Epithelial cell of esophagus (primary cell): Measurements from ENCODE around the gene GNG5.
A peak's percentile ranks its signal among the peaks of the same experiment; 100 is the strongest.
"Not testable (repeated sequence)": the region's sequence is repeated elsewhere in the genome, so short reads cannot be mapped to it uniquely, and the experiment has no call there.

Experiments used
- DNase-seq: peaks from one replicate; pipeline ENCODE4 v3.0.0; 2010; ENCODE audit warnings: low read depth
- H3K4me3 ChIP-seq: 2 replicates; pipeline ENCODE4 v1.5.1; 2011; ENCODE audit warnings: mild to moderate bottlenecking, low read length, control low read depth
- TF ChIP-seq, protein P1 (sequence below): IDR thresholded peaks from 2 replicates; pipeline ENCODE4 v1.5.1; 2011; ENCODE audit warnings: low read depth, mild to moderate bottlenecking, low read length, control low read depth, inconsistent platforms; ENCODE audit not compliant: insufficient read depth; ENCODE audit errors: missing control alignments

Gene GNG5

DNA sequence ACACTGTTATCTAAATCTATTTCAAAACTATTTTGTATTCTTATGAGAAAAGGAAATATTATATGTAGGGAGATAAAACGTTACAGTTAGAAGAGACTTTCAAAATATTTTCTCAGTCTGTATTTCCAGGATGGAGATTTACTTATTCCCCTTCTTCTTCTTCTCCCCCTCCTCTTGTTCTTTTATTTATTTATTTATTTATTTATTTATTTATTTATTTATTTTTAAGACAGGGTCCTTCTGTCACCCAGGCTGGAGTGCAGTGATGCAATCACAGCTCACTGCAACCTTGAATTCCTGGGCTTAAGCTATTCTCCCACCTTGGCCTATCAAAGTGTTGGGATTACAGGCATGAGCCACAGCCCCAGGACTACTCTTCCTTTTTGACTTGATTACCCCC lies 30.2 kb downstream of the GNG5 start:
- TF ChIP-seq, protein P1, sequence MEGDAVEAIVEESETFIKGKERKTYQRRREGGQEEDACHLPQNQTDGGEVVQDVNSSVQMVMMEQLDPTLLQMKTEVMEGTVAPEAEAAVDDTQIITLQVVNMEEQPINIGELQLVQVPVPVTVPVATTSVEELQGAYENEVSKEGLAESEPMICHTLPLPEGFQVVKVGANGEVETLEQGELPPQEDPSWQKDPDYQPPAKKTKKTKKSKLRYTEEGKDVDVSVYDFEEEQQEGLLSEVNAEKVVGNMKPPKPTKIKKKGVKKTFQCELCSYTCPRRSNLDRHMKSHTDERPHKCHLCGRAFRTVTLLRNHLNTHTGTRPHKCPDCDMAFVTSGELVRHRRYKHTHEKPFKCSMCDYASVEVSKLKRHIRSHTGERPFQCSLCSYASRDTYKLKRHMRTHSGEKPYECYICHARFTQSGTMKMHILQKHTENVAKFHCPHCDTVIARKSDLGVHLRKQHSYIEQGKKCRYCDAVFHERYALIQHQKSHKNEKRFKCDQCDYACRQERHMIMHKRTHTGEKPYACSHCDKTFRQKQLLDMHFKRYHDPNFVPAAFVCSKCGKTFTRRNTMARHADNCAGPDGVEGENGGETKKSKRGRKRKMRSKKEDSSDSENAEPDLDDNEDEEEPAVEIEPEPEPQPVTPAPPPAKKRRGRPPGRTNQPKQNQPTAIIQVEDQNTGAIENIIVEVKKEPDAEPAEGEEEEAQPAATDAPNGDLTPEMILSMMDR: no peak
- DNase-seq: no peak
- H3K4me3 ChIP-seq: no peak overlapping the region

DNA sequence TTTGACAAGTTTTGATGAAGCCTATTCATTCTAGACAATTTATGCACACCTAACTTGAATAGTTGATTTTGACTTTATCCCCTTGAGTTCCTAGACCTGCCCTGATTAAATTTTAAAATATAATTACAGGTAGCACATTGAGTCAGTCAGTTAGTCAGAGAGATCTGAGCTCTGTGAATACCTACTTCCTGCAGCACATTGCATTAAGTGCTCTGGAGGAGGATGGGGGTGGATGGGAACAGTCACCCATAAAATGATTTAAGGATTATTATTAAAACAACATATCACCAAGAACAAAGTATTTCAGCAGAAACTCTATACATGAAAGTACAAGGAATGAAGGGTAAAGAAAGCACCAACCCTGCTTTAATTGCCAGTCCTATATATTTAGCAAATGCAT lies 39.1 kb downstream of the GNG5 start:
- TF ChIP-seq, protein P1: no peak
- DNase-seq: peak; percentile 58
- H3K4me3 ChIP-seq: no peak overlapping the region

DNA sequence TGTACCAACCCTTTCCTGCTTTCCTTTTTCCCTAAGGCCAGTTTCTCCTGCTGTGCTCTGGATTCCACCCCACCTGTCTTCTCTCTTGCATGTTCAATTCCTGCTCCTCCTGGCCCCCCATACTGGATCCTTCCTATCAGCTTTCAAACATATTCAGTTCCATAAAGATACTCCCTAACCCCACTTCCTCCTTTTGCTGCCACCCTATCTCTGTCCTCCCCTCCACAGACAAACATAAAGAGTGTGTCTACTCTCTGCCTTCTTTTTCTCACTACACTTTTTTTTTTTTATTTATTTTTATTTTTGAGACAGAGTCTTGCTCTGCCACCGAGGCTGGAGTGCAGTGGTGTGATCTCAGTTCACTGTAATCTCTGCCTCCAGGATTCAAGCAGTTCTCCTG lies 44.3 kb downstream of the GNG5 start:
- no peak for DNase-seq
- H3K4me3 ChIP-seq: no peak overlapping the region
- TF ChIP-seq, protein P1: no peak

DNA sequence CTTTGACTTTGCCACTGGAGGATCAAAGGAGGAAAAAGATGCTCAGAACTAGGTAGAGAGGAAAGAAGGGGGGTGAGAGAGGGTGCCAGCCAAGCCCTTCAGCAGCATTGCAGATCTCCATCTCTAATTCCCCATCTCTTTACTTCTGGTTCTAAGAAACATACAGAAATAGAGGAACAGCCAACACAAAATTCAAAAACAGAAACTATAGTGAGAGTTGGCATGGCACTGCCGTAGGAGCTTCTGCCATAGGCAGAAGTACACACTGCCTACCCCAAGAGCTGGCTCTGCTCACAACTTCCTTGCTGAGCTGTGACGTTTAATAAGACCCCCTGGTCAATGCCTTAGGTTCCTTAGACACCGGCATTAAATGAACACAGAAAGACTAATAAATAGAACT lies 53.9 kb downstream of the GNG5 start:
- no peak for DNase-seq
- H3K4me3 ChIP-seq: no peak overlapping the region
- TF ChIP-seq, protein P1: no peak

DNA sequence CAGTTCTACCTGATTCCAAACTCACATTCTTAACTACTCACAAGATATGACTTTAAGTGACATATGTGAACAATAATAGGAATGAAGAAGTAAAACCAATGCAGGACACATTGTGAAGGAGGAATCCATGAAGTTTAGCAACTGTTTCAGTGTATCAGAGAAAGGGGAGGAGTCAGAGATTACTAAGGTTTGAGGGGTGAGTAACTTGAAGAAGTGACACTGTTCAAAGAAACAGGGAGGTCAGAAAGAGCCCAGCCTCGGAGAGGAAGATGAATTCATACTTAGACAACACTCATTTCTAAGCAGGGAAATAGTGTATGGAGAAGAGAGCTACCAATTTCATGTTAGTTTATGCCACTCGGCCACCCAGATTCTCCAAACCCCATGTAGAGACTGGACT lies 55.5 kb downstream of the GNG5 start:
- TF ChIP-seq, protein P1: no peak
- peak; percentile 58 for DNase-seq
- no peak overlapping the region for H3K4me3 ChIP-seq

DNA sequence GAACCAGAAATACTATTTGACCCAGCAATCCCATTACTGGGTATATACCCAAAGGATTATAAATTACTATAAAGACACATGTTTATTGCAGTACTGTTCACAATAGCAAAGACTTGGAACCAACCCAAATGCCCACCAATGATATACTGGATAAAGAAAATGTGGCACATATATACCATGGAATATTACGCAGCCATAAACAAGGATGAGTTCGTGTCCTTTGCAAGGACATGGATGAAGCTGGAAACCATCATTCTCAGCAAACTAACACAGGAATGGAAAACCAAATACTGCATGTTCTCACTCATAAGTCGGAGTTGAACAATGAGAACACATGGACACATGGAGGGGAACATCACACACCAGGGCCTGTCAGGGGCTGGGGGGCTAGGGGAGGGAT lies 57.7 kb downstream of the GNG5 start:
- DNase-seq, H3K4me3 ChIP-seq: not testable (repeated sequence)
